Erythroblast (primary cell): ENCODE measurements around the gene CNDP2.

Experiments used
- DNase-seq, 2 experiments: peaks; one replicate each; lab custom pipeline; 2025; lab: John Stamatoyannopoulos, UW
- GATA1 ChIP-seq: IDR thresholded peaks from 2 replicates; pipeline ENCODE4 v1.6.1; 2011; ENCODE audit warnings: low read depth, mild to moderate bottlenecking, control low read depth, low read length, moderate library complexity
- POLR2A ChIP-seq: IDR thresholded peaks from 2 replicates; pipeline ENCODE4 v1.6.1; 2011; ENCODE audit warnings: mild to moderate bottlenecking, low read length

CNDP2 gene

DNA sequence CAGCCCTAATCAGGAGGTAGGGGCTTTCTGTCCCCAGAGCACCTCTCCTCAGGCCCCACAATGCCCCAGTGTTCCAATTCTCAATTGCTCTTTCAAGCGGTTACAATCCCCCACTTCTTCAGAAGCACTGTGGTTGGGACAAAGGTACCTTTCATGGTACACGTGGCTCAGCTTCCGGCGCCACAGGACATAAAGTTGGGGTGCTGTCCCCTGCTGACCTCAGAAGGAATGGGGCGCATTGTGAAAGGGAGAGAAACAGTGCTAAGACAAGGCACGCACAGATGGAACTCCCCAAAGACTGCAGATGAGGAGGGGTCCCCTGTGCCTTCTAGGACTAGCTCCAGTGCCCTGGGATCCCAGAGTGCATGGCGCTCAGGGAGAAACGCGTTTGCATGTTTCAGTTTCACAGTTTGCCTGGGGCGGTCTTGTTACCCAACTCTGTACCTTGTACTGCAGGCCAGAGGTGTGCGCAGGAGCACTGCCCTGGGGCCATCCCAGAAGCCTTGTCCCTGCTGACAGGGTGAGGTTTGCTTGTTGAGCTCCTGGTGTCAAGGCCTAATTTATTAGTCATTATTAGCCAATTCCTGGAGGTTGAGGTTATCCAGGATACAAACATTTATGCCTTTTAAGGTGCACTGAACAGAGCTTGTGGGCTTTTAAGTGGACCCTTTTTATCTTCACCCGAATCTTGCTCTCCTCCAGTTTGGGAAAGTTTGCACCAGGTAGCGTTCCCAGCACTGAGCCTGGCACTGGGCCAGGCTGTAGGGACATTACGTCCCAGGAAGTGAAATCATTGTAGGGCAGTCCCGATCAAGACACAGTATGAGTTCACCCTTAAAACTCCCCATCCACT is 45.8 kb downstream of the CNDP2 start:
- DNase-seq = no peak
- TF ChIP-seq POLR2A = no peak
- no peak for TF ChIP-seq GATA1

DNA sequence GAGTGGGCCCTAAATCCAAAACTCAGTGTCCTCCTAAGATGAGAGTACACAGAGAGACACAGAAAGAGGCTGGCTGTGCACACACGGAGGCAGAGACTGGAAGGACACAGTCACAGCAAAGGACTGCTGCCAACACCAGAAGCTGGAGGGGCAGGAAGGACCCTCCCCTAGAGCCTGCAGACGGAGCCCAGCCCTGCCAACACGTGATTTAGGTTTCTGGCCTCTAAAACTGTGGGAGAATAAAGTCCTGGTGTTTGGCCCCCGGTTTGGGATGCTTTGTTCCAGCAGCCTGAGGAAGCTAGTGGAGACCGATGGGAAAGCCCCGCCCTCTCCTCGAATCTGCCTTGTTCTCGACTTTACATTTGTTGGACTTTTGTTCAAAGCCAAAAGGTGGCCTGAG is 48.7 kb downstream of the CNDP2 start:
- no peak for DNase-seq
- TF ChIP-seq GATA1 (no peak), POLR2A (no peak)

DNA sequence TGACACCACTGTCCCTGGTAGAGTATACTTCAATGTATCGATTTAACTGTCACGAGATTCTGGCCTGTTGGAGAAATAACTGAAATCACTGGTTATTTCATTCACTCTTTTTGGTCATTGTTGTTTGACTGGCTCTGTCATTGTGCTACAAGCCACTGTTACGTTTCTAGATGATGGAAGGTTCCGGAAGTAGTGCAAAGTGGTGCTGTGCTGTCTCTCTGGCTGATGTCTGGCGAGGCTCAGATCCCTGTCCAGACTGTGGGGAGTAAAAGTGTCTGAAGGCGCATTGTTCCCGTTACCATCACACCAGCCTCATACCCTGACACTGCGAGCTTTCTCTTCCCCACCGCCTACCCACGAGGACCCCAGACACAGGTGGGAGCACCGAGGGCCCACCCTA is 49.8 kb downstream of the CNDP2 start:
- DNase-seq = no peak
- TF ChIP-seq POLR2A = no peak
- TF ChIP-seq GATA1 = no peak

DNA sequence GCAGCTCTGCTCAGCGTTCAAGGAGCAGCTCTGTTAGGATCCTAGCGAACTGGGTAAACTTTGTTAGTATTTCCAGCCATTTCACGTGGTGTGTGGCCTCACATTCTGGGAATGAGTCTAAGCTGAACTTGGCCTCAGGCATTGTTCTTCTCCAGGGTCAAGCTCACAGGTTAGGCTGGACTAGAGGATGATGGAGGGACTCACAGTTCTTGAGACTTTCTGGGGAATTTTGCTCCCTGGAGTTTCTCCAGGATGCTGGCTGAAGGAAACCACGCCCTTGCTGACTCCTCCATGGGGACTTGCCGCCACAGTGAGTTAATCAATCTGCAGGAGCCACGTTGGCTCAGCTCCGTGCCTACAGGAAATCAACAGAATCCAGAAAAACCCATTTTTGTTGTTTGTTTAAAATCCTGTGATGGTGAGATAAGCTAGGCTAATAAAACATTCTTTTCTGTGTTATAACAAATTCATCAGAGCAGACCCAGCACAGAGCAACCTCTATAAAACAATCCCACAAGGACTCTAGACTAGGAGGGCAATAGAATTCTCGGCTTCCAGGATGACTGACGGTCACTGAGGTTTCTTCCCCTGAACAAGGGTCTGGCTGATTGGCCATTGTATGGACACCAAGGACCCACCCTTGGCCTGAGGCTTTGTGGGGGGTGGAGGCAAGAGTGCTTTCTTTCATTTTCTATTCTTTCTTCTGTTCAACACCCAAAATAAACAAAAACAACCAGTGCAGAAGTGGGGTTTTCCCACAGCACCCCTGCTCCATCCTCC is 50.8 kb downstream of the CNDP2 start:
- no peak for DNase-seq
- TF ChIP-seq GATA1 (no peak), POLR2A (no peak)

DNA sequence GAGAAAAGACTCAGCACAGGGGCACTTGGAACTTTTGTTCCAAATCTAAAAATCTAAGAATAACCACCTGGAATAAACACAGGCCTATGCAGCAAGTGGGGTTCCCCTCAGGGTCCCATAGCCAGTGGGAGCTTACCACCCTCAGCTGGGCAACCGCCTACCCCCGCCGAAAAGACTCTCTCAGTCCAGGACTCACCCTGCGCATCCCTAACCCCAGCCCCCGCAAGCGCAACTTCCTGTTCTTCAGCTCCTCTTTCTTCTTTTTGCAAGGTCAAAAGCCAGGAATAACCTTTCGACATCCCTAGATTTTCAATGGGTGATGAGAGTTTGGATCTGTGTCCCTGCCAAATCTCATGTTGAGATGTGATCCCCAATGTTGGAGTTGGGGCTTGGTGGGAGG is 51.7 kb downstream of the CNDP2 start:
- no peak for DNase-seq
- TF ChIP-seq GATA1 (no peak), POLR2A (no peak)

DNA sequence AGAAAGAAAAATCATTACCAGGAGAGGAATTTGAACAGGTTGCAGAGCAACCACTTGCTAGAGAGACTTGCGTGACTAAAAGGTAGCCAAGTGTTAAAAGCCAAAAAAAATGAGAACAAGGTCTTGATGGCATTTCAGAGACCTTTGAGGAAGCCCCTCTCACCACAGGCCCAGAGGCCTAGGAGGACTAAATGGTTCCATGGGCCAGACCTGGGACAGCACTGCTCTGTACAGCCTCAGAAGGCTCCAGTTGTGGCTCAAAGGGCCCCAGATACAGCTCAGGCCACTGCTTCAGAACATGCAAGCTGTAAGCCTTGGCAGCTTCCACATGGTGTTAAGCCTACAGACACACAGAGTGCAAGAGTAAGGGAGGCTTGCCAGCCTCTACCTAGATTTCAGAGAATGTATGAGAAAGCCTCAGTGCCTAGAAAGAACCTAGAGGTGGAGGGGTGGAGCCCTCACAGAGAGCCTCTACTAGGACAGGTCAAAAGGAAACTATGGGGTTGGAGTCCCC is 53.5 kb downstream of the CNDP2 start:
- TF ChIP-seq GATA1 (no peak), POLR2A (no peak)
- DNase-seq = no peak

DNA sequence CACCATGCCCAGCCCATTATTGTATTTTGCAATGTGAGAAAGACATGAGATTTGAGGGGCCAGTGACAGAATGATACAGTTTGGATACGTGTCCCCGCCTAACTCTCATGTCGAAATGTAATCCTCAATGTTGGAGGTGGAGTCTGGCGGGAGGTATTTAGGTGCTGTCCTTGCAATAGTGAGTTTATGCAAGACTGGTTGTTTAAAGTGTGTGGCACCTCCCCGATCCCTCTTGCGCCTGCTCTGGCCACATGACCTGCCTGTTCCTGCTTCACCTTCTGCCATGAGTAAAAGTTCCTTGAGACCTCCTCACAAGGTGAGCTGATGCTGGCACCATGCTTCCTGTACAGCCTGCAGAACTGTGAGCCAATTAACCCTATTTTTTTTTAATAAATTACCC is 54.7 kb downstream of the CNDP2 start:
- TF ChIP-seq GATA1 (no peak), POLR2A (no peak)
- no peak for DNase-seq

DNA sequence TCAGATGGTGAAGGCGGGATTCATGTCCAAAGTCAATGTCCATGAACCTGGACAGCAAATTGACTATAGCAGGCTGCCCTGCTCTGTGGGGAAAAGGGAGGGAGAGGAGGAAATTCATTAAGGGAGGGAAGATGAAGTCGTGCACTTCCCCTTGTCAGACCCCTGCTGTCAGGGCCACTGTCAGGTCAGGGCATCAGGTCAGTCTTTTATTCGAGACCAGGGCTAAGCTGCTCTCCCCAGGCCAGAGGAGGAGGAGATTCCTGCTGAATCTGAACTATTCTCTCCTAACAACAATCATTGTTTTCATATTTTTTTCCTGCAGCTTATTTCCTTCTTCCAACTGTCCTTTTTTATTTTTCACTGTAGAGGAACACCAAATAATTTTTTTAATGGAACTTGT is 55.3 kb downstream of the CNDP2 start:
- no peak for DNase-seq
- no peak for TF ChIP-seq GATA1
- no peak for TF ChIP-seq POLR2A

DNA sequence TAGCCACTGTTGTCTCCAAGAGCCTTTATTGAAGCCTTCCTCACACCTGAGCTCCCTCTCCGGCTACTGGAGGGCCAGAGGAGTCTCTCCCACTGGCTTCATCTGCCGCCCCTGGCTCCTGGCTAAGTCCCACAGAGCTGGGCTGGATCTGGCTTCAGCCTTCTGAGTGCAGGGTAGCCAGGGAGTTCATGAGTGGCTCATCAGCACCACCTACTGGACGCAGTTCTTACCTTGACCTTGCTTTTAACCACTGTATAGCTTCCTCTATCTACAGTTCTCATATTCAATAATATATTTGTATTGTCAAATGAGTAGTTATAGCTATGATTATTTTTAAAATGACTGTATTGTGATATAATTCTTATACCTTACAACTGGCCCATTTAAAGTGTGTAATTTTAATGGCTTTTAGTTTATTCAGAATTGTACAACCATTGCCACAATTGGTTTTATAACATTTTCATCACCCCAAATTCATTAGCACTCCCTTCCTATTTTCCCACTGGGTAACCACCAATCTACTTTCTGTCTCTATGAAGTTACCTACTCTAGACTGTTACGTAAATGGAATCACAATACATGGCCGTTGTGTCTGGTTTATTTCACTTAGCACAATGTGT is 55.9 kb downstream of the CNDP2 start:
- peak; percentile 83 to 92 for DNase-seq

DNA sequence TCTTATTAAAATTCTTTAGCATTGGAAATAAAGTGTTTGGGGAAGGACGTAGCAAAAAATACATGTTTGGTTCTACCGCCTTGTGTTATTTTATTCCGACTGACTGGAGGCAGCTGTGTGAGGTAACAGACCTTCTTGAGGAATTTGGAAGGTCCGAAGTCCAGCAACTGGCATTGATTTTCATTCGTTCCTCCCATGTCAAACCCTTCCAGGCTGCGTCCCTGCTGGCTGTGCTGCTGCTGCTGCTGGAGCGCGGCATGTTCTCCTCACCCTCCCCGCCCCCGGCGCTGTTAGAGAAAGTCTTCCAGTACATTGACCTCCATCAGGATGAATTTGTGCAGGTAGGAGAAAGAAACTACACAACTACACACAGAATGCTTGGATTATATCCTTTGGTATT is 60.0 kb downstream of the CNDP2 start:
- DNase-seq = no peak
- TF ChIP-seq GATA1 (no peak), POLR2A (no peak)

More for the DNA sequence above, 55.9 kb downstream of the CNDP2 start:
- TF ChIP-seq POLR2A = no peak
- no peak for TF ChIP-seq GATA1

DNA sequence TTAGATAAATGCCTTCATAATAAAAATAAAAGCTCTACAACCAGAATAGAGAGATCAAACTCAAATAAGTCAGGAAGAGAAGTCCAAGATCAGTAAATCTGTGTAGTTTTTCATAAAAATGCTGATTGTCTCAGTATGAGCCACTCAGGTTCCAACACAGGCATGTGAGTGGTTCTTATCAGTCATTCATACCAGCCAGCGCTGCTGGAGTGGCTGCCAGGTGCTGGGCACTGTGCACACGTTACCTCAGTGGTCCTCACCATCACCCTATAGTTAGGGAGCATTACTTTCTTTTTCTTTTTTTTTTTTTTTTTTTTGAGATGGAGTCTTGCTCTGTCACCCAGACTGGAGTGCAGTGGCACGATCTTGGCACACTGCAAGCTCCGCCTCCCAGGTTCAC is 61.9 kb downstream of the CNDP2 start:
- no peak for DNase-seq
- TF ChIP-seq GATA1 (no peak), POLR2A (no peak)

DNA sequence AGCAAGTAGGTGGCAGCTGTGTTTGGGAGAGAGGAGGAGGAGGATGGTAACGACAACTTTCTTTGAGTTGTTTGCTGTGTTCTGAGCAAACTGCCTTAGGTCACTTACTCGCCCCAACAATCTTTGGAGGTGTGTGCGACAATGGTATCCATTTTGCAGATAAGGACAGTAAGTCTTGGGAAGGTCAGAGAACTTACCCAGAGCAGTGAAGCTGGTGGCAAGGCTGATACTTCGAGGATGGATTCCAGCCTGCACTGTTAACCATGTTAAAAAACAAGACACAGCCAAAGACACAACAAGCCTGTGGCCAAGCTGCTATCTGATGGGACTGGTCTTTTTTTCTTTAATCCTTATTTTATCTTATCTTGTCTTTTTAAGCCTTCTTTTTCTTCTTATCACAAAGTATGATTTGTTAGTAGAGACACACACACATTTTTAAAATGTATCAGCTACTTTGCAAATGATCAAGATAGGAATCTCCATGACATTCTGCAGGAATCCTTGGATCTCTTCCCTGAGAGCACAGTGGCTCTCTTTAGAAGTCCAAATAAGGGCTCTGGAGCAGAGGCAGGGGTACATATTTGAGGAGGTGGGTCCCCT is 66.1 kb downstream of the CNDP2 start:
- no peak for DNase-seq
- TF ChIP-seq POLR2A = no peak
- no peak for TF ChIP-seq GATA1

DNA sequence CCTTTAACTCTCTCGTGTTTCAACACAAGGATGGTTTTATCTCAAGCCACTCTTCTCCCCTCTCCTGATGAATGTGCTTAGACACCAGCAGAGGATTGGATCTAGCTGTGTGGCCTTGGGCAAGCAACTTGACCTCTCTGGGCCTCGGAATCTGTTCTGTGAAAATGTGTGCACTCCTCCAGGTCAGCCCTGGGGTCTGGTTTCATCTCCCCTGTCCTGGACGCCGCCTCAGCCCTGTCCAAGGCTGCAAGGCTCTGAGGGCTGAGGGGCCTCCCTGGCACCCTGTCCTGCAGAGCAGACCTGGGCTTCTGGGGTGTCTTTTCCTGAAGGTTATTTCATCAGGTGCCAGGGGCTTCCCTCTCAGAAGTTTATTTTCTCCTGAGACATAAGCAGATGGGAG is 66.6 kb downstream of the CNDP2 start:
- no peak for TF ChIP-seq GATA1
- no peak for TF ChIP-seq POLR2A
- DNase-seq = no peak
